ENCODE results near the gene ATAD2B.
"Not testable (repeated sequence)": the region's sequence is repeated elsewhere in the genome, so short reads cannot be mapped to it uniquely, and the experiment has no call there.

ATAD2B gene

DNA sequence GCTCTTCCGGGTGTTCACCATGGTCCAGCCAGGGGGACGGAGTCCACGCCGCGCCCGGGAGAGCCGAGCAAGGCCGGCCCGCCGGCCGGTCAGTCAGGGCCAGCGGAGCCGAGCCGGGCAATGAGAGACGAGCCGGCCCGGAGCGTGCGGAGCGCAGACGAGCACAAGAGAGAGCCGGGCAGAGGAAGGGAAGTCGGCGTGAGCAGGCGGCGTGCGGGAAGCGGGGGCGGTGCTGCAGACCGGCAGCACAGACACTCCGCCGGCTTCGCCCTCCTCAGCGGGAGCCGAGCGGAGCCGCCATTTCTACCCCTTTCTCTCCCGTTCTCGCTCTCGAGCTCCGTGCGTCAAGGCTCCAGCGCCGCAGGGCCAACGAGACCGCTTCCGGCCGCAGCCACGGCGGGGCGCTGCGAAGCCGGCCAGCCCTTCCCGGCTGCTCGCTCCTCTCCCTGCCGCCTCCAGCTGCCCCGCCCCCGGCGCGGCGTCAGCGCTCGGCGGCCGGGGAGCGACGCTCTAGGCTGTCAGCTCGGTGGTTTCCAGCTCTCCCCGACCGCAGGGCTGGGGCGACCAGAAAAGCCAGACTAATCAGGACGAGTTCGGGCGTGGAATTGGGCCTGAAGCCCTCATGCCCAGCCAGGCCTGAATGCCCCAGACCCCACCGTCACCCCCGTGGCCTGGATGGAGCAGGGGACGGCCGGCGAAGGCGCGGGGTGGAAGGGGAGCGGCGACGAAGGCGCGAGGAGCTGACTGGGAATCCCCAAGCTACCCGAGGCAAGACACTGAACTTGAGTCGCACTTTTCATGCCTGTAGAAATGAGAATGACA, at the start of gene ATAD2B:
Gene ATAD2B (minus strand): TSS at position 374 of the 822 bp plus-strand sequence. CDS start 353 bp downstream, at position 21.
- peak; percentile 98 for DNase-seq

DNA sequence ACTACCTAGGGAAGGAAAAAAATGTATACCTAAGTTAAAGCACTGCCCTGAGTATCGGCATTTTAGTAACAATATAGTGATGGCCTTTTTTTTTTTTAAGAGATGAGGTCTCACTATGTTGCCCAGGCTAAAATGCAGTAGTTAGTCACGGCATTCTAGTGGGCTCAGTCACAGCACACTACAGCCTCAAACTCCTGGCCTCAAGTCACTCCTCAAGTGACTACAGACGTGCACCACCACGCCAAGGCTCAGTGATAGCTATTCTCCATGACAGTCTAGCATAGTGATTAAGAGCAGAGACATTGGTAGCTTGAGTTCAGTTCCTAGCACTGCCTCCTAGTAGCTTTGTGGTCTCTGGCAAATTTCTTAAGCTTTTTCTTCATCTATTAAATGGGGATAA, 40.9 kb upstream of the ATAD2B start:
- DNase-seq, result no peak

DNA sequence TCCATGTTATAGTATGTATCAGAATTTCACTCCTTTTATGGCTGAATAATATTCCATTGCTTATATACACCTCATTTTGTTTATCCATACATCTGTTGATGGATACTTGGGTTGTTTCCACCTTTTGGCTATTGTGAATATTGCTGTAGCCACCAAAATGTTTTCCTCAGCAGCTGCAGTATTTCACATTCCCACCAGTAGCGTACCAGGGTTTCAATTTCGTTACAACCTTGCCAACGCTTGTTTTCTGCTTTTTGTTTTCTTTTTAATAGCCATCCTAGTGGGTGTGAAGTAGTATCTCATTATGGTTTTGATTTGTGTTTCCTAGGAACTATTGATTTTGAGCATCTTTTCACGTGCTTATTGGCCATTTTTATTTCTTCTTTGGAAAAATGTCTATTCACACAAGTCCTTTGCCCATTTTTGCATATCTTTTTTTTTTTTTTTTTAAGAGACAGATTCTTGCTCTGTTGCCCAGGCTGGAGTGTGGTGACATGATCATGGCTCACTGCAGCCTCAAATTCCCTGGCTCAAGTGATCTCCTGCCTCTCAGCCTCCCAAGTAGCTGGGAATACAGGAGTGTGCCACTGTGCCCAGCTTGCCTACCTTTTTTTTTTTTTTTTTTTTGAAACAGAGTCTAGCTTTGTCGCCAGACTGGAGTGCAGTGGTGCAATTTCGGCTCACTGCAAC, 27.5 kb upstream of the ATAD2B start:
- DNase-seq, result no peak

DNA sequence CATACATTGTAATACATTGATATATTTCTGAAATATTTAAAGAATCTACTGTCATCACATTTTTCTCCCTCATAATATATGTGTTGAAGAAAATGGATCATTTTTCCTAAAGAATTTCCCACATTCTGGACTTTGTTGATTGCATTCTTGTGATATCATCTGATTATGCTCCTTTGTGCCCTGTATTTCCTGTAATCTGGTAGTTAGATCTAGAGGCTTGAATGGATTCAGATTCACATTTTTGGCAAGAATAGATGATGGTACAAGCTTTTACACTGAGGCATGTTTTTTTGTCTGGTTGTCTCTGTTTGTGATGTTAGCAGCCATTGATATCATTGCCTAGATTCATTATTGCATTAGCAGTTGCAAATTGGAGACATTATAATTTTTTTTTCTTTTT, 26.7 kb upstream of the ATAD2B start:
- DNase-seq, result no peak

DNA sequence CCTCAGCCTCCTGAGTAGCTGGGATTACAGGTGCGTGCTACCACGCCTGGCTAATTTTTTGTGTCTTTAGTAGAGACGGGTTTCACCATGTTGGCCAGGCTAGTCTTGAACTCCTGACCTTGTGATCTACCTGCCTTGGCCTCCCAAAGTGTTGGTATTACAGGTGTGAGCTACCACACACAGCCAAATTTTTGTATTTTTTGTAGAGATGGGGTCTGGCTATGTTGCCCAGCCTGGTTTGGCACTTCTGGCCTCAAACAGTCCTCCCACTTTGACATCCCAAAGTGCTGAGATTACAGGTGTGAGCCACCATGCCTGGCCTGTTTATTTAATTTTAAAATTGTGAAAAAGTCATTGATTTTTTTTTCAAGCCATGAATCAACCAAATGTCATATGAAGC, 25.6 kb upstream of the ATAD2B start:
- not testable (repeated sequence) for DNase-seq

DNA sequence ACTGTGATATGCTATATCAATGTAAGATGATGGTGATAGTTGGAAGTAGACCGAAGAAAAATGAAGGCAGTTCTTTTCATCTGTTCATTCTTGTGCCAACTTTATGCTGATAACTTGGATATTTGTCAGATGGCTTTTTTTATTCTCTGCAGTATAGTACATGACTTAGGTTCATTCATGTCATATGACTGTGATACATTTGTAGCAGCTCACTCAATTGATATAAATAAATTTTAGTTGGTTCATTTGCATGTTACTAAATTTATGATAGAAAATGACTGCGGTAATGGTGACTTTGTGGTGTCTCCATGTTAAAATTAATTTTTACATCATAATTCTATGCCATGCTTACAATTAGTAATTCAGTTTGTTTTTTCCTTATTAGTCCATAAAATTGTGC, 20.4 kb upstream of the ATAD2B start:
- no peak for DNase-seq

DNA sequence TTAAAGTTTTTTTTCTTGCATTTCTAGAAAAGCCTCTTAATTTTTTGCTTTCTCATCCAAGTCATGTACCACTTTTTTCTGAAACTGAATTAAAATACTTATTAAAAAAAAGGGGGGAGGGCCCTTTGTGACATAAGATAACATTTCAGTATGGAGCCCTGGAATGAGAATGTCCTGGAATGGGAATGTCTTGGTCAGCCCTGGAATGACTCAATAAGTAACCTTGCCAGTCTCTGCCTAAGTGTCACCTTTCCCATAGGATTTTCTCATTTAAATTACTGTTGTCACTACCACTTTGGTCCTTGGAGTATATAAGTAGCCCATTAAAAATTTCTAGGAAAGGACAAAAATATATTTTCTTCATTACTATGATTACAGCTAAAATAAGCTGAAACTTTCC, 18.1 kb upstream of the ATAD2B start:
- DNase-seq, result no peak

DNA sequence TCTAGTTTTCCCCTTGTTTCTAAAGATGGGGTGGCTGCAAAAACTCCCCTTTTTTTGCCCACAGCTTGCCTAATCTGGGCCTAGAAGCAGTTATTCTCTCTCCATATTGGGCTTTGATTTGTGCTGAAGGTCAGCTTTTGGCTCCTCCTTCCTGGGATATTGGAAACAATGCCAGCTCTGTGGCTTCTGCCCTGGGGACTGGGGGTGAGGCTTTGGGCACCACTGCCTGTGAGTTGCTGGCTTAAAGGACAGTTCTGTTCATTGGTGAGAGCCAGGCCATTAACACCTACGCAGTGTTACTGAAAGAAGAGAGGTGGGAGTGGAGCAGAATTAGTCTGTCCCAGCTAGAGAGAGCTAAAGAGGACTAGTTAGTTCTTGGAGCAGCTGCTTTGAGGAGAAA, 17.6 kb upstream of the ATAD2B start:
- no peak for DNase-seq

DNA sequence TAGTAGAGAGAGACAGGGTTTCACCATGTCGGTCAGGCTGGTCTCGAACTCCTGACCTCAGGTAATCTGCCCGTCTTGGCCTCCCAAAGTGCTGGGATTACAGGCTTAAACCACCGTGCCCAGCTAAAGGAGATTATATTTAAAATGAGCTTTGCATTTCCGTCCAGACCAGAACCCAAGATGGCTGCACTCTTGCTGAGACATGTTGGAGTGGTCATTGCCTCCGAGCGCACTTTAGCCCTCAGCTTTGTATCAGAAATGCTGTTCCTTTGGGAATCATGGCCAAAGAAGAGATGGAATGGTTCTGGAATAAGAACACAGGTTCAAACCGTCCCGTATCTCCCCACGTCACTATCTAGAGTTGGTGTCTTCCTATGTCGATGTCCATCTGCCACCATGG, 16.7 kb upstream of the ATAD2B start:
- DNase-seq, result no peak

DNA sequence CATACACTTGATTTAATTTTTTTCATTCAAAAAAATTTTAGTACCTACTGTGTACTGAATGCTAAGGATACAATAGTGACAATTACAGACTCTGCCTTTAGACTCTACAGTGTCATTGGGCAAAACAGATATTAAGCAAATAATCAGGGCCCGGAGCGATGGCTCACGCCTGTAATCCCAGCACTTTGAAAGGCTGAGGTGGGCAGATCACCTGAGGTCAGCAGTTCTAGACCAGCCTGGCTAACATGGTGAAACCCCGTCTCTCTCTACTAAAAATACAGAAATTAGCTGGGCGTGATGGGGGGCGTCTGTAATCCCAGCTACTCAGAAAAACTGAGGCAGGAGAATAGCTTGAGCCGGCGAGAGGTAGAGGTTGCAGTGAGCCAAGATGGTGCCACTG, 14.7 kb upstream of the ATAD2B start:
- DNase-seq, result no peak

DNA sequence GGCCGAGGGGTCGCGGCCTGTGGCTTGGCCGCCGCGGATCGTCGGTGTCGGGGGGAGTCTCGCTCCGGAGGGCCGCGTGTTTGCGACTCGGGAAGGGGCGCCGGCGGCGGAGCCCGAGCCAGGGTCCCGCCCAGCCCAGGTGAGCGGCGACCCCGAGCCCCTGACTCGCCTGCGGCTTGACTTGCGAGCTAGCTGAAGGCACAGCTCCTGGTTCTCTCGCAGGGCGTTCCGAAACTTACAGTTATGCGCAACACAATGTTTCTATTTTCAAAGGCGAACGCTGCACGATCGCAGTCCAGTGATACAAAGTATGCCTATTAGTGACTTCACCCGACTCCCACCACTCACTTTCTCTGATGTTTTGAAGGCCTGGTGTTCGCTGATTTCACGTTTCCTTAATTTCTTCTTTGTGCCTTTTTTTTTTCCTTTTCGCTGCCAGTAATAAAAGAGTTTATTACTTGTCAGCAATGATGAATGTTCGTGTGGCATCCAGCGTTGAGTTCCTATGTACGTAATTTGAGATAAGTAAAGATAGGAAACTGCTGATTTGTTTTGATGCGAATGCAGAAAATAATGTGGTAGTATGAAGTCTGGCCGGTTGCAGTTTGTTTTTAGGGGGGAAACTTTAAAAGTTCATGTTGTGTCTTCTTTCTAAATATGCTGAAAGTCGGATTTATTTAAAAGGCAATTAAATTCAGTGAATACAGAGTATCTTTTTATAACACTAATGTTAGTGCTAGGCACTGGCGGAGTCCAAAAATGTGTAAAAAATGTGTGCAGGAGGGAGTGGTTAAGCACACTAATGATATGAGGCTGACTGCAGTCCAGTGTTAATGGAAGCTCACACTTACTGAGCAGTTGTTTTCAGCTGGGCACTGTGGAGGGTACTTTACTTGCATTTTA, 14.0 kb upstream of the ATAD2B start:
- DNase-seq, result no peak

DNA sequence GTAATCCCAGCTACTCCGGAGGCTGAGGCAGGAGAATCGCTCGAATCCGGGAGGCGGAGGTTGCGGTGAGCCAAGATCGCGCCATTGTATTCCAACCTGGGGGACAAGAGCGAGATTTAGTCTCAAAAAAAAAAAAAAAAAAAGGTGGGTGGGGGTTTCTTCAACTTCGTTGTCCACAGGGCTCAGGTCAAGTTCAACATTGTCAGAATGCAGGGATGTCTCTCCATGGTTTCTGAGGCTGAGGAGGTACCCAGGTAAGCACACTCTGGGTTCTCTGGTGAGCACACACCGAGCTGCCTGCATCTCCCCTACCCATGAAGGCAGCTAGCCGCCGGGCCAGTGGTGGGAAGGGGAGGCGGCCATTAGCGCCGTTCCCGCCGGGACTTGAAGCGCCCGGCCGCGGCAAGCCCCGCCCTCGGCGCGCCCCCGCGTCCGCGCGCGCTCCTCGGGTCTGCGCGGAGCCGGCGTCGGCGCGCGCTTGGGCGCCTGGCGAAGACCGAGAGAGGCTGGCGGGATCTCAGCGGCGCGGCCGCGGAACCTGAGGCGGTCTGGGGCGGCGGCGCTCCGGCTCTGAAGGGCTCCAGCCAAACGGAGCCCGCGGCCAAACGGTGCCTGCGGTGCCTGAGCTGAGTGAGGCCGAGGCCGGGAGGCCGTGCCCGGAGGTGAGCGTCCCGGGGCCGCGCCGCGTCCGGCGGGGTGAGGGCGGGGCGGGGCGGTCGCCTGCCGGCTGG, 13.2 kb upstream of the ATAD2B start, which contains the start of gene UBXN2A:
Gene UBXN2A (plus strand): TSS at position 477 of the 731 bp plus-strand sequence. CDS start 17,852 bp downstream, outside the sequence.
- peak; percentile 89 for DNase-seq

DNA sequence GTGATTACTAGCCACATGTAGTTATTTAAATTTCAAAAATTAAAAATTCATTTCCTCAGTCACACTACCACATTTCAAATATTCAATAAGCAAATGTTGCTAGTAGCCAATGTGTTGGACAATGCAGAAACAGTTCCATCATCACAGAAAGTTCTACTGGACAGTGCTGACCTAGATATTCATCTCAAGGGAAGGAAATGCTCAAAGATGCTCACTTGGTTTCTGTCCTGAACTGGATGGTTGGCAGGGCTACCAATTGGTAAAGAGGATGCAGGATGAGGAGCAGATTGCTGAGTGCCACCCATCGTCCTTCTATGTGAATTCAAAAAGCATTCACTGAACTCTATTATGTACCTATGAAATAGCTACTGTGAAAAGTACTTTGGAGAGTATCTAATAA, 7.3 kb upstream of the ATAD2B start:
- no peak for DNase-seq

DNA sequence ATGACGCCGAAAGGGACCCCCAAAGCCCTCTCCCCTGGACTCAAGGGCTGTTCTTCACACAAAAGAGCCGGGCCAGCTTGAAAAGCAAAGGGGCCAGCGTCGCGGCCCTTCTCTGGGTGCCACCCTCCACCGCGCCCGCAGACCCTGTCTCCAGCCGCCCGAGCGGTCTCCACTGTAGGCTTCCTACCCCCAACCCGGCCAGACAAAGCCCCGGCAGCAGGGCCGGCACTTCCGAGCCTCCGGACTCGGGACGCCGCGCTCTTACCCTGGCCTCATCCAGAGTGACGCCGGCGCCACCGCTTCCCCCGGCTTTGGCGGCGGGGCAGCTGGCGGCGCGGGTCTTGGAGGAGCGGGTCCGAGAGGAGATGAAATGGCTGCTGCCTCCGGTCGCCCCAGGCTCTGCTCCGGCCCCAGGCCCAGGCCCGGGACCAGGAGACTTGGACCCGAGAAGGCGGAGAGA, 603 bp downstream of the ATAD2B start:
- peak; percentile 82 for DNase-seq

DNA sequence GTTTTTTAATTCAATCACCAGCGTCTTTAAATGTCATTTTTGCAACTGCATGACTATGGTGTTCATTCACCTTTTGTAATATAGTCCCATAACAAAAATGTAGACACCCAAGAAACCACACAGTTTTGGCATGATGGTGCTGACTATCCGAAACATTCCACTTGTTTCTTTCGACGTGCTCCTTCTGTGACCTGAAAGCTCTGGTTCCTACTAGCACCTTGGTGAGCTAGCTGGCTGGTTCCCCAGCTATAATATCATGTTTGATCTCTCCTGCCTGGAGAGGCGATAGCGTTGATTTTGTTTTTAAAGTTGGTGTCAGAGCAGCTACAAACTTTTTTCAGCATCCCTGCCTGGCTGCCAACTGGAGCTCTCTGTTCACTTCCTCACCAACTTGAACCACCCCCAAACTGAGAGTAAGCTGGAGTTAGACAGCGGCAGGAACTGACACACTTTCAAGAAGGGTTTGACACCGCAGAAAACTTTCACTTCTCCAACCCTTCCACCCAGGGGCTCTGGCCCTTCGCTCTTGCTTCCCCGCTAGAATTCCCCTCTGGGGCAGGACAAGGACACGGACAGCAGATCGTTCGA, 1.1 kb downstream of the ATAD2B start:
- peak; percentile 76 for DNase-seq

DNA sequence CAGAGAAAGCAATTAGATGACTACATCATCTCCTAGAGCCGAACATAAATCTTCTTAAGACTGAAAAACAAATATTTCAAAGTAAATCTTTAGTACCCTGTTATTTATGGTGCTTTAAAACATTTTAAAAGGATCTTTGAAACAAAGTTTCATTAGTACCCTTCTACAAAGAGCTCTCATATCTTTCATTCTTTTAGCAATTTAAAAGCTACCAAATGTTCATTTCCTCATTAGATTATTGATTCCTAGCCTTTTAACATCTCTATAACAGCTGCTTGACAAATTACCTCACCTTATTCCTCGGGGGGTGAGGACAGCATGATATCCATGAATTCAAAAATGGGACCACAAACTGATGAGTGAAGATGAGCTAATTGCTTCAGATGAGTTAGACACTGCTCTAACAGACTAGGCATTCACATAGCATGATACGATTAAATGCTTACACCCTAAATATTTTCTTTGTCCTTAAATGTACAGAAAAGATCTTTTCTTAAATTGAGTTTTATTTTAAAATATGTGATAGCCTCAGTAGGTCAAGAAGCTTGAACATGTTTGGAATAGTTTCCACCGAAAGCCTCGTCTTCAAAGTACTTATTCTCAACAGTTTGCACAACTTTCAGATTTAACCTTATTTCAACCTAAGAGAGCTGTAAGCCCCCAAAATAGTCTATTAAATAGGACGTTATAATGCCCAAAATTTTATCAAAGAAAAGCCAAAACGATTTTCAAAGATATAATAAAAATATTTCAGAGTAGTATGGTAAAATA, 2.1 kb downstream of the ATAD2B start:
- DNase-seq, result no peak

DNA sequence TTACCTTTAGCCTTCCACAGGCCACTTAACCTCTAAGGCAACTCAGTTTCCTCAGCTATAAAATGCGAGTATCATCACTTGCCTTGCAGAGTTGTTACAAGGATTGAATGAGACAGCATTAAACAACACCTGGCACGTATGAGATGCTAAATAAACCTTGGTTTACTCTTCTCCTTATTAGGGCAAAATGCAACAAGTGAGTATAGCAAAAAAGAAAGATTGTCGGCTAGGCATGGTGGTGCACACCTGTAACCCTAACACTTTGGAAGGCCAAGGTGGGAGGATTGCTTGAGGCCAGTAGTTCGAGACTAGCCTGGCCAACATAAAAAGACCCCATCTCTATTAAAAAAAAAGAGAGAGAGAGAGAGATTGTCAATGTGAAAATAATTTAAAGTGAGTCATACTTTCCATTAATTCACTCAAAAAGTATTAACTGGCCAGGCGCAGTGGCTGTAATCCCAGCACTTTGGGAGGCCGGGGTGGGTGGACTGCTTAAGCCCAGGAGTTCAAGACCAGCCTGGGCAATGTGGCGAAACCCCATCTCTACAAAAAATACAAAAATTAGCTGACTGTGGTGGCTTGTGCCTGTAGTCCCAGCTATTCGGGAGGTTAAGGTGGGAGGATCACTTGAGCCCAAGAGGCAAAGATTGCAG, 8.0 kb downstream of the ATAD2B start:
- no peak for DNase-seq

DNA sequence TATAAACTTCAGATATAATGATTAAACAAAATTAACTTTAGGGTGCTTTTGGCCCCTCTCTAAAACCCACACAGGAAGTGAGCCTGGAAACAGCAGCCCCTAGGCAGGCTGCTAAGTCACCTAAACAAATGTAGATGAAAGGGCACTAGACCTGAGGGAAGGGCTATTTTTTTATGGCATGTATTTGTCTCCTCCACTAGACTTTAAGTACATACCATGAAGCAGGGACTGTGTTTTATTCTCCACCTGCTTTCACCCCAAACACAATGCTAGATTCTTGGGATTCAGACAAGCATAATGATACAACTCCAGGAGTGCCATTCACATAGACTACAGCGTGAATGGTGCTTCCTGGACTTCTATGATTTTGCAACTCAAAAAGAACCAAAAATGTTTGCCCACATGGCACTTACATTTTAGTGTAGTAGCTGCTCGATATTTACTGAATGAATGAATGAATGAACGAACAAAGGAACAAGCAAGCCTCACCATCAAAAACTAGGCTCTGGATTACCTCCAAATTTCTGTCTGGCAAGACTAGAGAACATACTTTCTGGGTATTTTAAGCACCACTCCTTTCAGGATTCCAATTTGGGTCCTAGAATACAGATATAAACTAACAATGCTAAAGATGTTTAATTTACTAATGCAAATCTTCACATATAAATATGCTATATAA, 10.1 kb downstream of the ATAD2B start:
- no peak for DNase-seq

DNA sequence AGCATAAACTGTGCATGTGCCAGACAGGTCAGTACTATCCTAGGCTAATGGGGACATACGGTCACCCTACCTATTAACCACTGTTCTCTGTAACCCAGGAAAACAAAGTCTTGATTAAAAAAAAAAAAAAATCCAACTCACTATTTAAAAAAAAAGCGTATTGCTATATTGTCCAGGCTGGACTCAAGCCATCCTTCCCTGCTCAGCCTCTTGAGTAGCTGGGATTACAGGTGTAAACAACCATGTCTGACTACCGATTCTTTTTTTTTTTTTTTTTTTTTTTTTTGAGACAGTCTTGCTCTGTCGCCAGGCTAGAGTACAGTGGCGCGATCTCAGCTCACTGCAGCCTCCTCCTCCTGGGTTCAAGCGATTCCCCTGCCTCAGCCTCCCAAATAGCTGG, 11.6 kb downstream of the ATAD2B start:
- no peak for DNase-seq

DNA sequence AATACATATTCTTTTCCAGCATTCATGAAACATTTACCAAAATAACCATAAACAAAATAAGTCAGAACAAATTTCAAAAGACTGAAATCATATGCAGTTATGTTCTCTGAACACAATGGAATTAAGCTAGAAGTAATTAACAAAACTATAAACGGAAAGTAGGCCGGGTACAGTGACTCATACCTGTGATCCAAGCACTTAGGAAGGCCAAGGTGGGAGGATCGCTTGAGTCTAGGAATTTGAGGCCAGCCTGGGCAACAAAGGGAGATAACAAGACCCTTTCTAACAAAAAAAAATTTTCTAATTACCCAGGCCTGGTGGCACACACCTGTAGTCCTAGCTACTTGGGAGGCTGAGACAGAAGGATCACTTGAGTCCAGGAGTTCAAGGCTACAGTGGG, 14.9 kb downstream of the ATAD2B start:
- no peak for DNase-seq

All from right forelimb (tissue), 1 donor.